Measurements from ENCODE around the gene FAM200C. TPM values are rescaled to one million over a fixed set of nuclear protein-coding genes. Genes with fewer than 3 reads are reported as not detected.

The FAM200C gene
- total RNA-seq (10 to 100 TPM in 4 of 7 donors, 1 to 10 TPM in 3; 4.8 to 14.3 (median 10.1) TPM), polyA plus RNA-seq (1 to 10 TPM; 5.4 to 7.9 TPM)
- long read RNA-seq, donor 1, transcript ZBED8-201 (2 exons, 2,851 nt), result major isoform, 50 of 60 reads
- long read RNA-seq, donor 1, partial matches to known transcripts, result 0 of 60 reads
- long read RNA-seq, donor 1, other reads (novel, unspliced or antisense), result 10 of 60 reads
- long read RNA-seq, donor 2, transcript ZBED8-201 (2 exons, 2,851 nt), result major isoform, 8 of 8 reads
- long read RNA-seq, donor 2, partial matches to known transcripts, result 0 of 8 reads
- long read RNA-seq, donor 2, other reads (novel, unspliced or antisense), result 0 of 8 reads
- long read RNA-seq, donor 3, transcript ZBED8-201 (2 exons, 2,851 nt), result major isoform, 31 of 32 reads
- long read RNA-seq, donor 3, partial matches to known transcripts, result 0 of 32 reads
- long read RNA-seq, donor 3, other reads (novel, unspliced or antisense), result 1 of 32 reads

GRCh38 chr5:160399402-160400353 lies at the start of gene FAM200C:
Gene FAM200C, minus strand, starts transcription at chr5:160400054. Its CDS starts 4,564 bp downstream, at chr5:160395490.
- Histone ChIP-seq H3K4me3 (peak within 1 kb of the TSS; percentile 50), H3K4me1 (ENCODE audit: insufficient read depth) (peaks cover 6% of the 10 kb centered on the region), H3K36me3 (no peaks in the 10 kb centered on the region), H3K27me3 (no peaks in the 10 kb centered on the region), H3K27ac (peak within 1 kb of the TSS; percentile 64 to 68), H3K9me3 (no peaks in the 10 kb centered on the region)
- 0 to 1% (median 0%) methylated on average over 40 to 41 of the region's 41 CpGs for WGBS, 3 donors
- intact Hi-C loops (cut with DNase I), result no loop called here
- DNase-seq, result peak; percentile 90 to 94 (median 92)
- TF ChIP-seq POLR2A (IDR thresholded peaks at IDR 0.05), result peak; percentile 97
- no peak for TF ChIP-seq EP300 (IDR thresholded peaks at IDR 0.05)
- TF ChIP-seq, protein P1, sequence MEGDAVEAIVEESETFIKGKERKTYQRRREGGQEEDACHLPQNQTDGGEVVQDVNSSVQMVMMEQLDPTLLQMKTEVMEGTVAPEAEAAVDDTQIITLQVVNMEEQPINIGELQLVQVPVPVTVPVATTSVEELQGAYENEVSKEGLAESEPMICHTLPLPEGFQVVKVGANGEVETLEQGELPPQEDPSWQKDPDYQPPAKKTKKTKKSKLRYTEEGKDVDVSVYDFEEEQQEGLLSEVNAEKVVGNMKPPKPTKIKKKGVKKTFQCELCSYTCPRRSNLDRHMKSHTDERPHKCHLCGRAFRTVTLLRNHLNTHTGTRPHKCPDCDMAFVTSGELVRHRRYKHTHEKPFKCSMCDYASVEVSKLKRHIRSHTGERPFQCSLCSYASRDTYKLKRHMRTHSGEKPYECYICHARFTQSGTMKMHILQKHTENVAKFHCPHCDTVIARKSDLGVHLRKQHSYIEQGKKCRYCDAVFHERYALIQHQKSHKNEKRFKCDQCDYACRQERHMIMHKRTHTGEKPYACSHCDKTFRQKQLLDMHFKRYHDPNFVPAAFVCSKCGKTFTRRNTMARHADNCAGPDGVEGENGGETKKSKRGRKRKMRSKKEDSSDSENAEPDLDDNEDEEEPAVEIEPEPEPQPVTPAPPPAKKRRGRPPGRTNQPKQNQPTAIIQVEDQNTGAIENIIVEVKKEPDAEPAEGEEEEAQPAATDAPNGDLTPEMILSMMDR (IDR thresholded peaks at IDR 0.05), result no peak

DNA sequence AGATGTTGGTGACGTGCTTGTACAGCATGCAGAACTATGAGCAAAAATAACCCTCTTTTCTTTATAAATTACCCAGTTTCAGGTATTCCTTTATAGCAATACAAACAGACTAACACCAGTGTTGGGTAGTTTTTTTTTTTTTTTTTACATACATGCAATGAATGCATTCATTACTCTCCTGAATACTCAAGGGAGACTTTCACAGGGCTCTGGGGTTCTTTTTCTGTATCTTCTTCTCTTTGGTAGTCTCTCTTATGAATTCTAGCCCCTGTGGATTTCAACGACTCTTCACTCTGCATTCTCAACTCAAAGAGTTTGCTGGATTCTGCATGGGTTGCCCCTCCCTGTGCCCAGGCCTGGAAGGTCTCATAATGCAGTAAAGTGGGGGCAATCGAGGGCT lies 49.6 kb upstream of the FAM200C start:
- no peaks in the 10 kb centered on the region for H3K9me3 ChIP-seq
- DNase-seq, result no peak
- 89 to 94% (median 90%) methylated on average over 3 of the region's 3 CpGs for WGBS, 3 donors
- no peaks in the 10 kb centered on the region for H3K4me1 ChIP-seq (ENCODE audit: insufficient read depth)
- no peak overlapping the region for H3K4me3 ChIP-seq
- no peaks in the 10 kb centered on the region for H3K27me3 ChIP-seq
- intact Hi-C loops (cut with DNase I), result no loop called here
- no peaks in the 10 kb centered on the region for H3K36me3 ChIP-seq
- TF ChIP-seq POLR2A (IDR thresholded peaks at IDR 0.05) (no peak), EP300 (IDR thresholded peaks at IDR 0.05) (no peak)
- TF ChIP-seq, protein P1 (IDR thresholded peaks at IDR 0.05), result no peak
- no peak overlapping the region for H3K27ac ChIP-seq

DNA sequence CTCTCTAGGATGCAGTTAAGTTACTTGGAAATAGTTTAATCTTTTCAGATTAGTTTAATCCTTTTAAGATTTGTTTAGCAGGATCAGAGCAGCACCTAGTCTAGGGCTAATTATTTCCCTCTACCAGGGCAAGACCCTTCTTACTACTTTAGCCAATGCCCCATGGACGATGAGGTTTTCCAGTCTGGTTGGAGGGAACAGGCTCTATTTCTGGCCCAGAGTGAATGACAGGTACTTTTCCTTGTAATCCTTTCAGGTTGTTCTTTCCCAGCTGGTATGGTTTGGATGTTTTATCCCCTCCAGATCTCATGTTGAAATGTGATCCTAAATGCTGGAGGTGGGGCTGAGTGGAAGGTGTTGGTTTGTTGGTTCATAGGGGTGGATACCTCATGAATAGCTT lies 49.0 kb upstream of the FAM200C start:
- intact Hi-C loops (cut with DNase I), result no loop called here
- WGBS, 3 donors, result 76 to 81% (median 78%) methylated on average over 1 of the region's 1 CpG

DNA sequence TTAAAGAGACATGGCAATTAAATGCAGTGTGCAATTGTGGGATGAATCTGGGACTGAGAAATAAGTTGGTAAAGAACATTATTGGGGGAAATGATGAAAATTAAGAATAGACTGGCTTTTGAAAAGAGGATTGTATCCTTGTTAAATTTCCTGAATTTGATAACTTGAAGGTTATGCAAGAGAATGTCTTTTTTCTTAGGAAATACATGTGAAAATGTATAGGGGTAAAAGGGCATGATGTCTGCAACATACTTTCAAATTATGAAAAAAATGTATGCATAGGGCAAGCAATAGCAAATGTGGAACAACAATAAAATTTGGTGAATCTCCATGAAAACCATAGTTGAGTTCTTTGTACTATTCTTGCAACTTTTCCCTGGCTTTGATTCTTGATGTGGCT lies 45.9 kb upstream of the FAM200C start:
- no peak for DNase-seq
- Histone ChIP-seq H3K4me3 (no peak overlapping the region), H3K27ac (no peak overlapping the region), H3K27me3 (no peaks in the 10 kb centered on the region), H3K9me3 (no peaks in the 10 kb centered on the region), H3K36me3 (no peaks in the 10 kb centered on the region), H3K4me1 (ENCODE audit: insufficient read depth) (no peaks in the 10 kb centered on the region)
- TF ChIP-seq EP300 (IDR thresholded peaks at IDR 0.05) (no peak), POLR2A (IDR thresholded peaks at IDR 0.05) (no peak)
- TF ChIP-seq, protein P1 (IDR thresholded peaks at IDR 0.05), result no peak
- intact Hi-C loops (cut with DNase I), result no loop called here

More for the DNA sequence above, 49.0 kb upstream of the FAM200C start:
- DNase-seq, result no peak
- Histone ChIP-seq H3K36me3 (no peaks in the 10 kb centered on the region), H3K9me3 (no peaks in the 10 kb centered on the region), H3K27ac (no peak overlapping the region), H3K27me3 (no peaks in the 10 kb centered on the region), H3K4me1 (ENCODE audit: insufficient read depth) (no peaks in the 10 kb centered on the region), H3K4me3 (no peak overlapping the region)
- TF ChIP-seq, protein P1 (IDR thresholded peaks at IDR 0.05), result no peak
- TF ChIP-seq POLR2A (IDR thresholded peaks at IDR 0.05), result no peak
- TF ChIP-seq EP300 (IDR thresholded peaks at IDR 0.05), result no peak

All from ovary (tissue), 10 donors.